Lung (tissue), 12 donors: ENCODE data around the gene C16orf86. TPM values are rescaled to one million over a fixed set of nuclear protein-coding genes. Genes with fewer than 3 reads are reported as not detected.
A peak's percentile ranks its signal among the peaks of the same experiment; 100 is the strongest.

Experiments used
- ATAC-seq: fragments of 200-7000 bp; cut with Tn5 transposase; one replicate; pipeline ENCODE4 v1.9.1; 2020; ENCODE audit warnings: moderate number of reproducible peaks; ENCODE audit not compliant: insufficient read depth, low FRiP score
- DNase-seq, 3 donors: peaks; one replicate each; pipeline ENCODE4 v3.0.0-alpha.2; 2013 to 2017
- H3K27ac ChIP-seq, 2 donors: one replicate each; pipeline ENCODE4 v1.5.1; 2013; ENCODE audit warnings: mild to moderate bottlenecking in 2 of 2, moderate library complexity in 2 of 2, control low read depth in 1 of 2, inconsistent platforms in 1 of 2, low read depth in 1 of 2, low read length in 1 of 2
- H3K27me3 ChIP-seq, 3 donors: one replicate each; pipeline ENCODE4 v1.5.1; 2013; ENCODE audit warnings: low read length in 2 of 3; ENCODE audit not compliant: control insufficient read depth in 3 of 3, insufficient read depth in 3 of 3
- H3K36me3 ChIP-seq, 4 donors: one replicate each; pipeline ENCODE4 v1.5.1; 2013; ENCODE audit warnings: low read length in 4 of 4, mild to moderate bottlenecking in 1 of 4, moderate library complexity in 1 of 4; ENCODE audit not compliant: control insufficient read depth in 4 of 4, insufficient read depth in 4 of 4
- H3K4me1 ChIP-seq, 5 donors: one replicate each; pipeline ENCODE4 v1.5.1; 2013; ENCODE audit warnings: low read length in 5 of 5, mild to moderate bottlenecking in 2 of 5, moderate library complexity in 1 of 5; ENCODE audit not compliant: control insufficient read depth in 5 of 5, insufficient read depth in 5 of 5
- H3K4me3 ChIP-seq: one replicate; pipeline ENCODE4 v1.5.1; 2013; ENCODE audit warnings: mild to moderate bottlenecking, control low read depth, moderate library complexity
- H3K9ac ChIP-seq, 2 donors: one replicate each; pipeline ENCODE4 v1.5.1; 2013; ENCODE audit warnings: low read length in 2 of 2, control low read depth in 1 of 2; ENCODE audit not compliant: insufficient read depth in 1 of 2
- H3K9me3 ChIP-seq, 4 donors: one replicate each; pipeline ENCODE4 v1.5.1; 2013; ENCODE audit warnings: low read length in 3 of 4, mild to moderate bottlenecking in 1 of 4, moderate library complexity in 1 of 4; ENCODE audit not compliant: control insufficient read depth in 4 of 4, insufficient read depth in 3 of 4
- CTCF ChIP-seq: IDR thresholded peaks from 2 replicates; pipeline ENCODE4 v1.5.1; 2012; ENCODE audit warnings: mild to moderate bottlenecking; ENCODE audit errors: control extremely low read depth, extremely low read depth
- WGBS, 2 donors: extraction: QIAGEN DNeasy Blood & Tissue Kit; methylation state at CpG; one replicate each; pipeline ENCODE4 v1.1.7; 2013; 5-methylcytosine and 5-hydroxymethylcytosine counted together
- polyA plus RNA-seq, 2 donors: library from polyadenylated mRNA; stranded (reverse); fragments of 200-250 nt; gene quantifications; one replicate each; pipeline ENCODE4 v1.2.1, GENCODE V29; 2013
- total RNA-seq, 2 donors: library from RNA; depleted of rRNA in 1 of 2; stranded (reverse); fragments of >200 nt in 1 of 2; gene quantifications; one replicate each; pipeline ENCODE4 v1.2.1, GENCODE V29; 2014 to 2021
- donor health status: control.
- donor health status: control.
- donor health status: Bipolar disorder and iron deficiency.
- donor health status: healthy.
- donor health status: DM: yes; HTN: yes; CAD: no.

Gene C16orf86
- total and polyA plus RNA-seq, 4 donors, result 3.7 to 6.4 (median 5.2) TPM

GRCh38 chr16:67667817-67668494 is 1.3 kb downstream of the C16orf86 start:
- Histone ChIP-seq H3K27me3 (no peaks in the 10 kb centered on the region), H3K27ac (peak overlapping the region in 1 of 2 donors; percentile 89), H3K4me1 (peaks cover 0 to 25% (median 9%) of the 10 kb centered on the region in 5 donors), H3K9ac (no peak overlapping the region), H3K4me3 (no peak overlapping the region), H3K9me3 (no peaks in the 10 kb centered on the region), H3K36me3 (peaks cover 0 to 5% (median 2%) of the 10 kb centered on the region in 4 donors)
- DNase-seq, result peak; percentile 92 to 95 (median 94)
- ATAC-seq, result peak; percentile 81
- WGBS, 2 donors, result 20 to 22% methylated on average over 17 to 18 of the region's 18 CpGs
- TF ChIP-seq CTCF, result peak; percentile 75

- no peaks in the 10 kb centered on the region for H3K27me3 ChIP-seq
- ATAC-seq (no peak), DNase-seq (no peak)
- peaks cover 0 to 3% (median under 1%) of the 10 kb centered on the region in 4 donors for H3K36me3 ChIP-seq
- no peak for TF ChIP-seq CTCF
- peaks cover 0 to 32% (median 12%) of the 10 kb centered on the region in 5 donors for H3K4me1 ChIP-seq
- no peak overlapping the region for H3K4me3 ChIP-seq
- no peak overlapping the region for H3K27ac ChIP-seq
- 80 to 87% methylated on average over 6 of the region's 6 CpGs for WGBS, 2 donors
- H3K9ac ChIP-seq, result no peak overlapping the region
- no peaks in the 10 kb centered on the region for H3K9me3 ChIP-seq
These were observed 2.0 kb downstream of the C16orf86 start for GRCh38 chr16:67668495-67669157.

GRCh38 chr16:67669499-67670101 is 3.0 kb downstream of the C16orf86 start:
- H3K27ac ChIP-seq, result no peak overlapping the region
- H3K9me3 ChIP-seq, result no peaks in the 10 kb centered on the region
- no peaks in the 10 kb centered on the region for H3K36me3 ChIP-seq
- TF ChIP-seq CTCF, result no peak
- H3K9ac ChIP-seq, result no peak overlapping the region
- no peak overlapping the region for H3K4me3 ChIP-seq
- ATAC-seq (no peak), DNase-seq (no peak)
- 92 to 94% methylated on average over 10 of the region's 10 CpGs for WGBS, 2 donors
- H3K4me1 ChIP-seq, result peaks cover 0 to 41% (median 19%) of the 10 kb centered on the region in 5 donors
- H3K27me3 ChIP-seq, result no peaks in the 10 kb centered on the region
